PC-3 (cell line): Measurements from ENCODE around the gene GNG4. TPM values are rescaled to one million over a fixed set of nuclear protein-coding genes. Genes with fewer than 3 reads are reported as not detected.

Source experiments
- ATAC-seq: fragments of 200-7000 bp; cut with Tn5 transposase; 2 replicates; pipeline ENCODE4 v1.9.1; 2020; ENCODE audit warnings: mild to moderate bottlenecking, moderate library complexity
- BruUV-seq: library from RNA; stranded (reverse); fragments of 400-500 nt; replicated peaks from 2 replicates; lab custom pipeline; 2021; lab: Mats Ljungman, UMichigan
- CTCF ChIA-PET: fragments of 300-600 bp; sonication (Branson Sonifier 250); formaldehyde crosslinking; loops from one replicate; lab custom pipeline; 2022; ENCODE audit warnings: antibody characterized with exemption; lab: Charles Lee
- POLR2A ChIA-PET: fragments of 300-600 bp; sonication (Branson Sonifier 250); formaldehyde crosslinking; loops from one replicate; lab custom pipeline; 2022; ENCODE audit warnings: antibody characterized with exemption; ENCODE audit not compliant: unreplicated experiment; lab: Charles Lee
- DNase-seq: peaks from one replicate; pipeline ENCODE4 v3.0.0-alpha.2; 2015
- H2AFZ ChIP-seq: fragments of 300-600 bp; sonication (generic); 2 replicates; pipeline ENCODE4 v1.6.0; 2016; ENCODE audit warnings: antibody characterized with exemption, low read length
- H3F3A ChIP-seq: fragments of 300-600 bp; sonication (generic); one replicate; pipeline ENCODE4 v1.6.0; 2017; ENCODE audit warnings: antibody characterized with exemption, low read length, control low read depth, mild to moderate bottlenecking; ENCODE audit not compliant: unreplicated experiment
- H3K27ac ChIP-seq: fragments of 300-600 bp; sonication (generic); 2 replicates; pipeline ENCODE4 v1.5.1; 2016; ENCODE audit warnings: mild to moderate bottlenecking, low read length
- H3K27me3 ChIP-seq: fragments of 300-600 bp; sonication (generic); 2 replicates; pipeline ENCODE4 v1.6.1; 2016; ENCODE audit warnings: low read length, mixed read lengths
- H3K36me3 ChIP-seq: fragments of 300-600 bp; sonication (generic); 2 replicates; pipeline ENCODE4 v1.6.1; 2016; ENCODE audit warnings: low read depth, mixed run types, low read length, mixed read lengths
- H3K4me1 ChIP-seq: fragments of 300-600 bp; sonication (generic); 2 replicates; pipeline ENCODE4 v1.5.1; 2016; ENCODE audit warnings: low read length; ENCODE audit not compliant: insufficient read depth
- H3K4me2 ChIP-seq: fragments of 300-600 bp; sonication (generic); 2 replicates; pipeline ENCODE4 v1.6.0; 2016; ENCODE audit warnings: low read length
- H3K4me3 ChIP-seq: fragments of 300-600 bp; sonication (generic); 2 replicates; pipeline ENCODE4 v1.5.1; 2016; ENCODE audit warnings: mild to moderate bottlenecking, low read length, mixed read lengths
- H3K79me2 ChIP-seq: fragments of 300-600 bp; sonication (generic); 2 replicates; pipeline ENCODE4 v1.6.1; 2017; ENCODE audit warnings: low read length, mixed read lengths
- H3K9ac ChIP-seq: fragments of 300-600 bp; sonication (generic); 2 replicates; pipeline ENCODE4 v1.6.0; 2016; ENCODE audit warnings: mild to moderate bottlenecking, low read length
- H3K9me2 ChIP-seq: fragments of 300-600 bp; sonication (generic); replicated peaks from 2 replicates; pipeline ENCODE4 v1.6.1; 2016; ENCODE audit warnings: mixed run types, low read length, mixed read lengths
- H3K9me3 ChIP-seq: fragments of 300-600 bp; sonication (generic); 2 replicates; pipeline ENCODE4 v1.6.1; 2016; ENCODE audit warnings: low read length, mixed read lengths
- H4K20me1 ChIP-seq: fragments of 300-600 bp; sonication (generic); 2 replicates; pipeline ENCODE4 v1.6.1; 2016; ENCODE audit warnings: low read length, mixed read lengths
- CTCF ChIP-seq: fragments of 300-600 bp; sonication (generic); conservative IDR thresholded peaks from 2 replicates; pipeline ENCODE4 v1.5.1; 2017; ENCODE audit warnings: antibody characterized with exemption, low read depth, mild to moderate bottlenecking, low read length
- EZH2 ChIP-seq: fragments of 300-600 bp; sonication (generic); IDR thresholded peaks from one replicate; pipeline ENCODE4 v1.6.1; 2017; ENCODE audit warnings: antibody characterized with exemption, mild to moderate bottlenecking, low read length; ENCODE audit not compliant: unreplicated experiment
- EZH2phosphoT487 ChIP-seq: fragments of 300-600 bp; sonication (generic); IDR thresholded peaks from 2 replicates; pipeline ENCODE4 v1.6.1; 2018; ENCODE audit warnings: mild to moderate bottlenecking, antibody characterized with exemption, low read length, borderline replicate concordance
- intact Hi-C: fragments of 100-400 bp; cut with micrococcal nuclease; formaldehyde crosslinking; loops from 2 replicates; pipeline ENCODE4 v1.9.0; 2023
- total RNA-seq: library from RNA; depleted of rRNA; stranded (reverse); fragments of >200 nt; gene quantifications from 2 replicates; pipeline ENCODE4 v1.2.3, GENCODE V29; 2014

The GNG4 gene
- total RNA-seq, 1 experiment from 2014 or later: 0.80 TPM

- ATAC-seq (no peak), DNase-seq (no peak)
- Histone ChIP-seq H3F3A (no peaks in the 10 kb centered on the region), H2AFZ (no peak overlapping the region), H3K9me3 (no peaks in the 10 kb centered on the region), H3K4me2 (no peak overlapping the region), H3K9me2 (no peaks in the 10 kb centered on the region), H4K20me1 (no peaks in the 10 kb centered on the region), H3K4me3 (no peak overlapping the region), H3K36me3 (no peaks in the 10 kb centered on the region), H3K79me2 (no peaks in the 10 kb centered on the region), H3K27ac (no peak overlapping the region), H3K27me3 (no peaks in the 10 kb centered on the region), H3K4me1 (no peaks in the 10 kb centered on the region), H3K9ac (no peak overlapping the region)
- CTCF ChIA-PET: no interaction called here
- POLR2A ChIA-PET: no interaction called here
- intact Hi-C loops: no loop called here
- TF ChIP-seq EZH2phosphoT487 (no peak), CTCF (no peak), EZH2 (no peak)
- BruUV-seq: no TSS peak
Observed at GRCh38 chr1:235608278-235608677, 41.3 kb downstream of the GNG4 start.

DNA sequence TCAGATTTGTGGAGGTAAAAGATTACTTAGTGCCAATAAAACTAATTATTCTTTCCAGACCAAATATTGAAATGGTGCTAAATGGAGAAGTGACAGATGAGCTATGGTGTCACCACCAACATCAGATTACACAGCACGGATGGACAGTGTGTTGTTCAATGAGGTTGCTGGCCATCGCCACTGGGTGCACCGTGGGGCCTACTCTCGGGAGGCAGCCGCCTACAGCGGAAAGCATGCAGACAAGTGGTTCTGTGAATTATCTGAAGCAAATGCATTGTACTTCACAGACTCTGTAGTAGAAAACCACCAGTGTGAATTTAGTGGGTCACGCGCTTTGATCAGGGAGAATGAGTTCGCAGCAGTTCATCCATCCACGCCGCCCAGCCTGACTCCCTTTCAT lies 42.3 kb downstream of the GNG4 start:
- TF ChIP-seq EZH2 (no peak), CTCF (no peak), EZH2phosphoT487 (no peak)
- ChIA-PET POLR2A (no interaction called here), CTCF (interaction anchor here (1.0 kb wide), 1 partner anchor 10 kb away, joined by 5 read pairs; no protein-coding TSS in a partner anchor)
- Histone ChIP-seq H2AFZ (no peak overlapping the region), H4K20me1 (no peaks in the 10 kb centered on the region), H3K4me3 (no peak overlapping the region), H3K9me3 (no peaks in the 10 kb centered on the region), H3K9me2 (no peaks in the 10 kb centered on the region), H3K4me2 (no peak overlapping the region), H3K9ac (no peak overlapping the region), H3K27ac (no peak overlapping the region), H3K79me2 (no peaks in the 10 kb centered on the region), H3K27me3 (no peaks in the 10 kb centered on the region), H3K4me1 (no peaks in the 10 kb centered on the region), H3K36me3 (no peaks in the 10 kb centered on the region), H3F3A (no peaks in the 10 kb centered on the region)
- no TSS peak for BruUV-seq
- DNase-seq (no peak), ATAC-seq (no peak)
- intact Hi-C loops: no loop called here

GRCh38 chr1:235601104-235601503 lies 48.5 kb downstream of the GNG4 start:
- Histone ChIP-seq H2AFZ (no peak overlapping the region), H3K4me2 (no peak overlapping the region), H3K9me2 (no peaks in the 10 kb centered on the region), H4K20me1 (no peaks in the 10 kb centered on the region), H3K4me1 (no peaks in the 10 kb centered on the region), H3K79me2 (no peaks in the 10 kb centered on the region), H3K27ac (no peak overlapping the region), H3K27me3 (no peaks in the 10 kb centered on the region), H3K9ac (no peak overlapping the region), H3K9me3 (no peaks in the 10 kb centered on the region), H3F3A (no peaks in the 10 kb centered on the region), H3K4me3 (no peak overlapping the region), H3K36me3 (no peaks in the 10 kb centered on the region)
- ATAC-seq (peak; percentile 59), DNase-seq (peak; percentile 37)
- intact Hi-C loops: loop anchor here (1.0 kb wide), 1 partner anchor 87 kb away; no protein-coding TSS in a partner anchor
- ChIA-PET POLR2A (no interaction called here), CTCF (interaction anchor here (1.4 kb wide), 1 partner anchor 242 kb away, joined by 3 read pairs; no protein-coding TSS in a partner anchor)
- no TSS peak for BruUV-seq
- no peak for TF ChIP-seq EZH2phosphoT487
- no peak for TF ChIP-seq EZH2
- peak; percentile 56 for TF ChIP-seq CTCF
